ENCODE measurements around the gene TTR.

DNA sequence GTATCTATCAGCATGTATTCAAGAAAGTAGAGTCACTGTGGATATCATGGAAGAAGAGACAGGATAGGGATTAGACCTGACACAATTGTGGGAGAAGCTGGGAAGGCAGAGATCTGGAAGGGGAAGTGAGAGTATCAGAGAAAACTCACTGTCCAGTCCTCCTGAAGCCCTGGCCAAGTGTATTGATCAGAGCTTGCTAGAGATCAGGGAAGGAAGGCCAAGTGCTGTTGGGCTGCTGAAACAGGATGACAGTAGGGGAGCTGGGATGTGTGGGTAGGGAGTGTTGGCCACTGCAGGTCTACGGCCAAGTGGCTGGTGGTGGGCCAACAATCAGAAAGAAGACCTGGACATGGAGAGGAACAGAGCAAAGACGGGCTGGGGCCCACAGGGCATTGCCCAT is 26.3 kb upstream of the TTR start:
- TF ChIP-seq, protein P1, sequence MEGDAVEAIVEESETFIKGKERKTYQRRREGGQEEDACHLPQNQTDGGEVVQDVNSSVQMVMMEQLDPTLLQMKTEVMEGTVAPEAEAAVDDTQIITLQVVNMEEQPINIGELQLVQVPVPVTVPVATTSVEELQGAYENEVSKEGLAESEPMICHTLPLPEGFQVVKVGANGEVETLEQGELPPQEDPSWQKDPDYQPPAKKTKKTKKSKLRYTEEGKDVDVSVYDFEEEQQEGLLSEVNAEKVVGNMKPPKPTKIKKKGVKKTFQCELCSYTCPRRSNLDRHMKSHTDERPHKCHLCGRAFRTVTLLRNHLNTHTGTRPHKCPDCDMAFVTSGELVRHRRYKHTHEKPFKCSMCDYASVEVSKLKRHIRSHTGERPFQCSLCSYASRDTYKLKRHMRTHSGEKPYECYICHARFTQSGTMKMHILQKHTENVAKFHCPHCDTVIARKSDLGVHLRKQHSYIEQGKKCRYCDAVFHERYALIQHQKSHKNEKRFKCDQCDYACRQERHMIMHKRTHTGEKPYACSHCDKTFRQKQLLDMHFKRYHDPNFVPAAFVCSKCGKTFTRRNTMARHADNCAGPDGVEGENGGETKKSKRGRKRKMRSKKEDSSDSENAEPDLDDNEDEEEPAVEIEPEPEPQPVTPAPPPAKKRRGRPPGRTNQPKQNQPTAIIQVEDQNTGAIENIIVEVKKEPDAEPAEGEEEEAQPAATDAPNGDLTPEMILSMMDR (IDR thresholded peaks at IDR 0.05), result no peak
- TF ChIP-seq EZH2 (IDR thresholded peaks at IDR 0.05; ENCODE audit: borderline replicate concordance, insufficient read depth, low read depth, low read length, poor library complexity, severe bottlenecking), result no peak

Data from B cell (primary cell).